ENCODE results near the gene PRMT5.
A peak's percentile ranks its signal among the peaks of the same experiment; 100 is the strongest.
"Not testable (repeated sequence)": the region's sequence is repeated elsewhere in the genome, so short reads cannot be mapped to it uniquely, and the experiment has no call there.

Gene PRMT5

GRCh38 chr14:22955702-22956569 is 26.8 kb upstream of the PRMT5 start:
- DNase-seq (ENCODE audit: low read depth) = no peak
- TF ChIP-seq CTCF (IDR thresholded peaks at IDR 0.05; ENCODE audit: insufficient read depth, low read depth, low read length, missing control alignments) = no peak
- H3K4me3 ChIP-seq (ENCODE audit: low read depth, low read length) = peak overlapping the region; percentile 87

DNA sequence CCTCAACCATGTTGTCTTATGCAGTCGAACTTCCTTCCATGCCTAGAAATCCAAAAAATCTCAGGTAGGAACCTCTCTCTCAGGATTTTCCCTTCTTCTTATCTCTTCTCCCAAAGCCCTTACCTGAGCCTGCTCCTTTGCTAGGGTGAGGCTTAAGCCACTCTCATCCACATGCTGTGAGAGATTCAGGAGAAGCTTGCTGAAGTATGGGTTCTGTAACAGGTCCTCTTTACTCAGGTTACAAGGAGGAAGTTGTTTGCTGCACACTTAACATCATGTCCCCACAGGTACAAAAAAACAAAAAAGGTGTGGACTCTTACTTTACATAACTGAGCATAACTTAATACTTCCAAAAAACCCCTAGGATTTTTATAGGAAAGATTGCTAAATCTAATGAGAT is 23.2 kb upstream of the PRMT5 start:
- no peak for DNase-seq (ENCODE audit: low read depth)
- H3K4me3 ChIP-seq (ENCODE audit: low read depth, low read length) = no peak overlapping the region
- no peak for TF ChIP-seq CTCF (IDR thresholded peaks at IDR 0.05; ENCODE audit: insufficient read depth, low read depth, low read length, missing control alignments)

GRCh38 chr14:22951795-22952194 is 22.6 kb upstream of the PRMT5 start:
- DNase-seq (ENCODE audit: low read depth); H3K4me3 ChIP-seq (ENCODE audit: low read depth, low read length): not testable (repeated sequence)

DNA sequence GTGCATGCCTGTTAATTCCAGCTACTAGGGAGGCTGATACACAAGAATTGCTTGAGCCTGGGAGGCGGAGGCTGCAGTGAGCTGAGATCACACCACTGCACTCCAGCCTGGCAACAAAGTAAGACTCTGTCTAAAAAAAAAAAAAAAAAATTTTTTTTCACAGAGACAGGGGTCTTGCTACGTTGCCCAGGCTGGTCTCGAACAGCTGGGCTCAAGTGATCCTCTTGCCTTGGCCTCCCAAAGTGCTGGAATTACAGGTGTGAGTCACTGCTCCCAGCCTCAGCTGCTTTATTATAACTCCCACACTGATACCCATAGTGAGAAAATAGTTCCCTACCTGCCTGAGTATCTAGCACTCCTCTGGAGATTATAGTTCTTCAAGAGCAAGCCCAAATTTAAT is 16.5 kb upstream of the PRMT5 start:
- H3K4me3 ChIP-seq (ENCODE audit: low read depth, low read length) = no peak overlapping the region
- TF ChIP-seq CTCF (IDR thresholded peaks at IDR 0.05; ENCODE audit: insufficient read depth, low read depth, low read length, missing control alignments) = no peak
- no peak for DNase-seq (ENCODE audit: low read depth)

- no peak for DNase-seq (ENCODE audit: low read depth)
- no peak for TF ChIP-seq CTCF (IDR thresholded peaks at IDR 0.05; ENCODE audit: insufficient read depth, low read depth, low read length, missing control alignments)
- no peak overlapping the region for H3K4me3 ChIP-seq (ENCODE audit: low read depth, low read length)
These were observed 10.5 kb upstream of the PRMT5 start for GRCh38 chr14:22939684-22940083.

DNA sequence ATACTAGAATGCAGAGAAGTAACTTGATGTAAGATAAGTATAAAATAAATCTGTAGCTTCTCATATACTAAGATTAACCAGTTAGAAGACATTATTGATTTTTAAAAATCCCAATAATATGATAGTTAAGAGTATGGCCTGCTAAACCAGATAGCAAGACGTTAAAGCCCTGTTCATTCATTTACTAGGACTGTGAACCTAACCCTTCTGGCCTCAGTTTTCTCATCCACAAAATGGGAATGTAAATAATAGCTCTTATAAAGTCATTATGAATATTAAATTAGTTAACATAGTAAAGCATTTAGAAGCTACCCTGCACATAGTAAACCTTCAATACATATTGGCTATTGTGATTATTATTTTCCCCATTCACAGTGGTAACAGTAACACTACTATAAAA is 6.0 kb upstream of the PRMT5 start:
- H3K4me3 ChIP-seq (ENCODE audit: low read depth, low read length) = no peak overlapping the region
- no peak for DNase-seq (ENCODE audit: low read depth)
- no peak for TF ChIP-seq CTCF (IDR thresholded peaks at IDR 0.05; ENCODE audit: insufficient read depth, low read depth, low read length, missing control alignments)

DNA sequence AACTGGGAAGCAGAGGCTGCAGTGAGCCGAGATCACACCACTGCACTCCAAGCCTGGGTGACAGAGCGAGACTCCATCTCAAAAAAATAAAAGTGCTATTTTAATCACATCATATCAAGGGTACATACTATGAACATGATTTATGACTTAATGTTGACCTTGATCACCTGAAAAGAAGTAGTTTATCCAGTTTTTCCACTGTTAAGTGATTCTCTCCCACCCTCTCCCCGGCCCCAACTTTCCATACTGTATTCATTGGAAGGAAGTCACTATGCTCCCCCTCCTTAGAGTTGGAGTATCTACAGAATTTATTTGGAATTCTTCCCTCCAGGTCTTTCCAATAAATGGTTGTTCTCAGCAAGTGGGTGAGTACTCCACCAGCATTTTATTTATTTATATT is 3.0 kb upstream of the PRMT5 start:
- no peak overlapping the region for H3K4me3 ChIP-seq (ENCODE audit: low read depth, low read length)
- no peak for DNase-seq (ENCODE audit: low read depth)
- no peak for TF ChIP-seq CTCF (IDR thresholded peaks at IDR 0.05; ENCODE audit: insufficient read depth, low read depth, low read length, missing control alignments)
